NCI-H2171 treated with DMSO at 0.1 percent for 48 hours (cell line): ENCODE results near the gene LTV1.
A peak's percentile ranks its signal among the peaks of the same experiment; 100 is the strongest.
"Not testable (repeated sequence)": the region's sequence is repeated elsewhere in the genome, so short reads cannot be mapped to it uniquely, and the experiment has no call there.

Source experiments
- DNase-seq: peaks from one replicate; lab custom pipeline; 2025; lab: John Stamatoyannopoulos, UW

The LTV1 gene

DNA sequence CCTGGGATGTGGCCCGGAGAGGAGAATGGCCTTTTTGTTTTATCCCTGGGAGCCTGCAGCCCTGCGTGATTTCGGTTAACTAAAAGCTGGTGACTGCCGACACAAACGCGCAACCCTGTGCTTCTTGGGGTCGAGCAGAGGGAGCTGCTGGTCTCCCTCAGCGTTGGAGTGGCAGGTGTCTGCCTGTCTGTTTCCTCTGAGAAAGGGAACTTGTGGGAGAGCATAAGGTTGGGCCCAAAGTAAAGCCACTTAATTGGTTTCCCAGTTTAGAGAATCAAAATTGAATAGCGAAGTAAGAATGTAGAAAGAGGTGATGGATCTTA lies 500 bp downstream of the LTV1 start:
- no peak for DNase-seq

DNA sequence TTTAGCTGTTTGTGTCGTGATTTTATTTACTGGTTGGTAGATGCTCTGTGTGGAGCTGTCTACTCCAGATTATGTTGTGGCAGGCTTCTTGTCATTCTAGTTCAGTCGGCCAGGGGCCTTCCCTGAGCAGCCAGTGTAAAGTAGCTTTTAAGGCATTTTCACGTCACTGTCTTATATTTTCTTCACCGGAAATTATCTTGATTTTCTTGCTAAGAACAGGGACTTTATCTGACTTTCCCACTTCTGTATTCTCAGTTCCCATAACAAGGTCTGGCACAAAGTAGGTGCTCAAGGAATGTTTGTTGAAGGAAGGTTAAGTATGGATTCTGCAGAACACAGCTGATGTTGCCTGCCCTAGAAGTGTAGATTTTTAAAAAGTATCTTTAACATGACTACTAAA lies 868 bp downstream of the LTV1 start:
- no peak for DNase-seq

DNA sequence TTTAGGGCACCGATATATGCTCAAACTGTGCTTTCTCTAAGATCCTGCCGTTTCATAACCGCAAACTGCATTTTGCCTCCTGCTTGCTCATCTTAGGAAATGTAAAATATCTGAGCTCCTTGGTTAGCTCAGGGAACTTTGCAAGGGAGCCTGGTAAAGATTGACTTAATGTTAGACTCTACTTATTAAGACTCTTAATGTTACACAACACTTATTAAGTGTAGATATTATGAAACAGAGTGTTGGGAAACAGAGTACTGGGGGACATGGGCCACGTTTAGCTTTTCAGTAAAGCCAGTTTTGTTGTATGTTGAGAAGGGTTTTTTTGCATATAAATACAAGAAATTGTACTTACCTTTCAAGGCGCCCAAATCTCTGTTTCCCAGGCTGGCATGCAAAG lies 1.9 kb downstream of the LTV1 start:
- no peak for DNase-seq

DNA sequence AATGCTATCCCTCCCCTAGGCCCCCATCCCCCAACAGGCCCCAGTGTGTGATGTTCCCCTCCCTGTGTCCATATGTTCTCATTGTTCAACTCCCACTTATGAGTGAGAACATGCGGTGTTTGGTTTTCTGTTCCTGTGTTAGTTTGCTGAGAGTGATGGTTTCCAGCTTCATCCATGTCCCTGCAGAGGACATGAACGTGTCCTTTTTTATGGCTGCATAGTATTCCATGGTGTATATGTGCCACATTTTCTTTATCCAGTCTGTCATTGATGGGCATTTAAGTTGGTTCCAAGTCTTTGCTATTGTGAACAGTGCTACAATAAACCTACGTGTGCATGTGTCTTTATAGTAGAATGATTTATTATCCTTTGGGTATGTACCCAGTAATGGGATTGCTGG lies 8.6 kb downstream of the LTV1 start:
- DNase-seq: not testable (repeated sequence)

DNA sequence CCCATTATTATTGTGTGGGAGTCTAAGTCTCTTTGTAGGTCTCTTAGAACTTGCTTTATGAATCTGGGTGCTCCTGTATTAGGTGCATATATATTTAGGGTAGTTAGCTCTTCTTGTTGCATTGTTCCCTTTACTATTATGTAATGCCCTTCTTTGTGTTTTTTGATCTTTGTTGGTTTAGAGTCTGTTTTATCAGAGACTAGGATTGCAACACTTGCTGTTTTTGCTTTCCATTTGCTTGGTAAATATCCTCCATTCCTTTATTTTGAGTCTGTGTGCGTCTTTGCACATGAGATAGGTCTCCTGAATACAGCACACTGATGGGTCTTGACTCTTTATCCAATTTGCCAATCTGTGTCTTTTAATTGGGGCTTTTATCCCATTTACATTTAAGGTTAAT lies 11.9 kb downstream of the LTV1 start:
- DNase-seq: not testable (repeated sequence)

DNA sequence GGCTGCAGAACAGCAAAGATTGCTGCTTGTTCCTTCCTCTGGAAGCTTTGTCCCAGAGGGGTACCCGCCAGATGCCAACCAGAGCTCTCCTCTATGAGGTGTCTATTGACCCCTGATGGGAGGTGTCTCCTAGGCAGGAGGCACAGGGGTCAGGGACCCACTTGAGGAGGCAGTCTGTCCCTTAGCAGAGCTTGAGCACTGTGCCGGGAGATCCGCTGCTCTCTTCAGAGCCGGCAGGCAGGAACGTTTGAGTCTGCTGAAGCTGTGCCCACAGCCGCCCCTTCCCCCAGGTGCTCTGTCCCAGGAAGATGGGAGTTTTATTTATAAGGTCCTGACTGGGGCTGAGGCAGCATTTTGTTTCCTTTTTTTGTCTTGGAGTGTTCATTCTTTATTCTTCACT lies 13.6 kb downstream of the LTV1 start:
- DNase-seq: not testable (repeated sequence)

DNA sequence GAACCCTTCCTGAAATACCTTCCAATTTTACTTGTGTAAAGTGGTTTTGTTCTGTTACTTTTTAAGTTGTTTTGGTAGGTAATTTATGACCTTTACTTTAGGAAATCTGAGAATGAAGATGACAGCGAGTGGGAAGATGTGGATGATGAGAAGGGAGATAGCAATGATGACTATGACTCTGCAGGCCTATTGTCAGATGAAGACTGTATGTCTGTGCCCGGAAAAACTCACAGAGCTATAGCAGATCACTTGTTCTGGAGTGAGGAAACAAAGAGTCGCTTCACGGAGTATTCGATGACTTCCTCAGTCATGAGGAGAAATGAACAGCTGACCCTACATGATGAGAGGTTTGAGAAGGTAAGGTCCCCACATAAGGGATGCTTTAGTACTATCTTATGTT lies 14.5 kb downstream of the LTV1 start:
- no peak for DNase-seq

DNA sequence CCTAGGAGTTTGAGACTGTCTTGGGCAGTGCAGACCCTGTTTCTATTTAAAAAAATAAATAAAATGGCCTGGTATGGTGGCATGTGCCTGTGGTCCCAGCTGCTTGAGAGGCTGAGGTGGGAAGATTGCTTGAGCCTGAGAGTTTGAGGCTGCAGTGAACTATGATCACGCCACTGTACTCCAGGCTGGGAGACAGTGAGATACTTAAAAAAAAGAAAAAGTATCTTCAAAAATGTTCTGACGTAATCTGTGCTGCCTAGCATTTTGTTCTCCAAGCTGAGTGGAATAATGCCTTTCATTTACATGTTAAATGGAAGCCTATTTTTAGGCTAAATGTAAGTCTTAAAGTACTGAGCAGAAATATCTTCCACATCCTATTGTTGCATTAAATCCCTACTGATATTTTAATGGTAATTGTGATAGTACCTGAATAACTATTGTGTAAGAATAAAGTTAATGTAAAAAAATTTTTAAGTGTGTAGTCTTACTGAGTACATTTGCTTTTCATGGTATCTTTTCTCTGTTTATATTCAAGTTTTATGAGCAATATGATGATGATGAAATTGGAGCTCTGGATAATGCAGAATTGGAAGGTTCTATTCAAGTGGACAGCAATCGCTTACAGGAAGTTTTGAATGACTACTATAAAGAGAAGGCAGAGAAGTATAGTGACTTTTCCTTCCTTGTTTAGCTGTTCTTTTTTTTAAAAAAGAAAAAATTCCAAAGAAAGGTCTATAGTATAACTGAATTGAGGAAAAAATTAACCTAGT lies 16.9 kb downstream of the LTV1 start:
- DNase-seq: no peak

DNA sequence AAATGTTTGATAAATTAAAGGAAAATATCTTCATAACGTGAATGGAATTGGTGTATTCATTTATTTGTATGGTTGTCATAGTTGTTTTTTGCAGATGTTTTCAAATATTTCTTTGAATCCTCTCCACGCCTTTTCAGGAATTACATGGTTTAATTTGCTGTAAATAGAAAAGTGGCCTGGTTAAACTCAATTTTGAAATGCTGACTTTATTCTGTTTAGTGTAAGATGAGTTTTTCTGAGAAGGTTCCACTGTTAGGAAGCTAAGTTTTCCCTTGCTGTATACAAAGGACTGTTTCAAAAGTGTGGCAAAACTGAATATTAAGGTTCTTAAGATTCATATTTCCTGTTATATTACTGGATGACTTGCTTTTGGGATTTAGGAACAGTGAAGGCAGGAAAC lies 20.6 kb downstream of the LTV1 start:
- DNase-seq: no peak

DNA sequence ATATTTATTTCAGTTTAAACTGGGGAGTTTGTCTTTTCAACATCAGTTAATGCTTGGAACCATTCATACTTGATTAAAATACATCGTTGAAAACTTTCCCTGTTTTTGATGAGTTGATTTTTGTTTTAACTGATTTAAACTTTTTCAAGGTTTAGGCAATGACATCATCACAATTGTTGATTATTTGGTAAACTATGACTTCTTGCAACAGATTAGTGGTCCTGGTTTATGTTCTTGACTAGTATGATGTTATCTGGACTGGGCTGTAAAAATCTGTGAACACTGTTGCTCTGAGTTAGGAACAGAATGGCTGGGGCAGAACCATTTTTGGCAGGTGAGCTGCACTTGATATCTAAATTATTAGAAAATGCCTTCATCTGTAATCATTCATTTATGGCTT lies 21.1 kb downstream of the LTV1 start, which contains the start of gene ZC2HC1B:
TSS of gene ZC2HC1B (plus strand) at position 241 of the 400 bp plus-strand sequence. CDS start at position 307, 66 bp downstream.
- no peak for DNase-seq

DNA sequence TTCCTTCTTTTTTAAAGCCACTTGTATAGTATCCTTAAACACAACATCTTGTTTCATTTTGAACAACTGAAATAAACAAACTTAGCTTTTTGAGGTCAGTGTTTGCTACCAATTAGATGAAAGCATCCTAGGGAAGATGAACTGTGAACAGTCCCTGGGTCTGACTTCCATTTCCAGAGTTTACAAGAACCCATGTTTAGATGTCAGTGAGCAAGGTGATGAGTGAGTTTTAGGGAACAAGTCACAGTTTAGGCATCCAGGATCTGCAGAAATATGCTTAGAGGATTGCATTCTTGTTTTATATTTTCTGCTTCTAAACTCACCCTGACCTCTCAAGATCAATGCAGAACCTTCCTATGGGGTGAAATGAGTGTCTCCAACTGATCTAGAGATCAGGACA lies 24.1 kb downstream of the LTV1 start:
- no peak for DNase-seq

DNA sequence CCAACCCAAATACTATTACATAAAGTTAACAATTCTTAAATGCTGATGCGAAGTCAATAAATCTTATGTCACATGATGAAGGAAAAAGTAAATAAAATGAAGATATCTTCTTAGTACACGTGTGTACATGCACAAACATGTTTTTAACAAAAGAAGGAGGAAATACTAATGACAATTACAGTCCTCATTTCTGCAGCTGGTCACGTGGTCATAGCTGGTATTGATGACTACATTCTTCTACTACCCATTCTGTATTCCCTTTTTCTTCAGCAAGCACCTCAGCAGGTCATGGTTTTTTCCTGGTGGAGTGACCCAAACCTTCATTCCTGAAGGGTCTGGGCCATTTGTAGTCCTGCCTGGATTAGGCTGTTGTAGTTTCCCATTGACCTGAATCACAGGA lies 25.7 kb downstream of the LTV1 start:
- DNase-seq: not testable (repeated sequence)

DNA sequence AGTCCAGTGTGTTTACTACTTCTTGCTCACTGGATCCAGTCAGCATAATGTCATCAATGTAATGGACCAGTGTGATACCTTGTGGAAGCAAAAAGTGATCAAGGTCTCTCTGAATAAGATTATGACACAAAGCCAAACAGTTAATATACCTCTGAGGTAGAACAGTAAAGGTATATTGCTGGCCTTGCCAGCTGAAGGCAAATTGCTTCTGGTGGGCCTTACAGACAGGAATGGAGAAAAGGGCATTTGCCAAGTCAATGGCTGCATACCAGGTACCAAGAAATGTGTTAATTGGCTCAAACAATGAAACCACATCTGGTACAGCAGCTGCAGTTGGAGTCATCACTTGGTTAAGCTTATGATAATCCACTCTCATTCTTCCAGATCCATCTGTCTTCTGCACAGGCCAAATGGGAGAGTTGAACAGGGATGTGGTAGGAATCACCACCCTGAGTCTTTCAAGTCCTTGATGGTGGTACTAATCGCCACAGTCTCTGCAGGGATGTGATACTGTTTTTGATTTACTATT lies 28.1 kb downstream of the LTV1 start:
- DNase-seq: not testable (repeated sequence)

DNA sequence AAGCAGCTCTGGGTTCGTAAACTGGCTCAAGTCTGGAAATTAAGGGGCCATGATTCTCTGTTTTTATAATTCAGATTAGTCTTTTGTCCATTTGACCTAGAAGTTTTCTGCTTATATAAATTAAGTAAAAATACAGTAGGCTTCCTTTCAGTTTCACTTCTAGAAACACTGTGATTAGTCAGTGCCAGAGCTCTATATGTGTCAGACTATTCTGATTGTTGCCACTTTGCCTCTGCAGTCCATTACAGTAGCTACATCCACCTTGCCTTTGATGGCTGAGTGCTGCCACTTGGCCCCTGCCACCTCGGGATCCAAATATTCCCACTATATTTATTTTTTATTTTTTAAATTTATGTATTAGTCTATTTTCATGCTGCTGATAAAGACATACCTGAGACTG lies 29.1 kb downstream of the LTV1 start:
- no peak for DNase-seq

DNA sequence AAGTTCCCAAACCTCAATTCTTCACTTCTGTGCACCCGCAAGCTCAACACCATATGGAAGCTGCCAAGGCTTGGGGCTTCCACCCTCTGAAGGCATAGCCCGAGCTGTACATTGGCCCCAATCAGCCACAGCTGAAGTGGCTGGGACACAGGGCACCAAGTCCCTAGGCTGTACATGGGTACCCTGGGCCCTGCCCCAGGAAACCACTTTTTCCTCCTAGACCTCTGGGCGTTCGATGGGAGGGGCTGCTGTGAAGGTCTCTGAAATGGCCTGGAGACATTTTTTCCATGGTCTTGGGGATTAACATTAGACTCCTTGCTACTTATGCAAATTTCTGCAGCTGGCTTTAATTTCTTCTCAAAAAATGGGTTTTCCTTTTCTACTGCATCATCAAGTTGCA lies 30.5 kb downstream of the LTV1 start:
- not testable (repeated sequence) for DNase-seq

DNA sequence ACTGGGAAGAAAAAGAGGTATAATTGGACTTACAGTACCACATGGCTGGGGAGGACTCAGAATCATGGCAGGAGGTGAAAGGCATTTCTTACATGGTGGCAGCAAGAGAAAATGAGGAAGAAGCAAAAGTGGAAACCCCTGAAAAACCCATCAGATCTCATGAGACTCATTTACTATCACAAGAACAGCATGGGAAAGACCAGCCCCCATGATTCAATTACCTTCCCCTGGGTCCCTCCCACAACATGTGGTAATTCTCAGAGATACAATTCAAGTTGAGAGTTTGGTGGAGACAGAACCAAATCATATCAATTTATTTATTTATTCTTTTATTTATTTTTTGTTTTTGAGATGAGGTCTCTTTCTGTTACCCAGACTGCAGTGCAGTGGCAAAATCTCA lies 31.4 kb downstream of the LTV1 start:
- not testable (repeated sequence) for DNase-seq

DNA sequence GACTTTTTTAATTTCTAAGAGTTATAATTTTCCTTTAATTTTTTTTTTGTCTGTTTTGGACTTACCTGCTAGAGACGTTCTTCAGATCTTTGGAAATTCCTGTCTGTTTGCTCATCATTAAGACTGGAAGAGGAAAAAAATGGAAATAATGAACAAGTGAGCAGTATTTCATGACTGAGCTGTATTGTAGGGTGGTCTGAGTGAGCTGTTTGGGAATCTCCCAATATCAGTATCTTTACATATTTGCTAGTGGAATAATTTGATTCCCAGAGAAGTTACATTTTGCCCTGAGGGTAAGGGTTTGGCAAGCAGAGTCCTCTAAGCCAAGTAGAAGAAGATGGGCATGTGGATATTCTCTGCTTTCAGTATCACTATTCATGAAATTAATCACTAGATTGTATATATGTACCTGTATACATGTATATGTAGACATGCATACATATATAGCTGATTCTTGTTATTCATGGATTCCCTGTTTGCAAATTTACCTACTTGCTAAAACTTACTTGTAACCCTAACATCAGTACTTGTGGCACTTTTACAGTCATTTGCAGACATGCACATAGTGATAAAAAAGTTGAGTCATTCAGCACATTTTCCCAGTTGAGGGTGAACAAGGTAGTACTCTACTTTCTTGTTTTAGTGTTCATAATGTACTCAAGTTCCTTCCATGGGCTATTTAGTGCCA lies 34.6 kb downstream of the LTV1 start:
- no peak for DNase-seq

DNA sequence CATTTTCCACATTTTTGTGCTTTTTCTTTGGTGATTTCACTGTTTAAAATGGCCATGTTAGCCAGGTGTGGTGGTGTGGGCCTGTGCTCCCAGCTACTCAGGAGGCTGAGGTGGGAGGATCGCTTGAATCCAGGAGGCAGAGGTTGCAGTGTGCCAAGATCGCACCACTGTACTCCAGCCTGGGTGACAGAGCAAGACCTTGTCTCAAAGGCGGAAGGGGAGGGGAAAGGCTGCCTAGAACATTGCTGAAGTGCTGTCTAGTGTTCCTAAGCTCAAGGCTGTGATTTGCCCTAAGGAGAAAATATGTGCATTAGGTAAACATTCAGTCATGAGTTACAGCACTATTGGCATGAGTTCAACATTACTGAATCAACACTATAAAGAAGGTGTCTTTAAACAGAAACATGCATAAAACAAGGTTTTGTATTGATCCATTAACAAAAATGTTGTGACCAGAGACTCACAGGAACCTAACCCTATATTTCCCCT lies 35.2 kb downstream of the LTV1 start:
- DNase-seq: no peak

DNA sequence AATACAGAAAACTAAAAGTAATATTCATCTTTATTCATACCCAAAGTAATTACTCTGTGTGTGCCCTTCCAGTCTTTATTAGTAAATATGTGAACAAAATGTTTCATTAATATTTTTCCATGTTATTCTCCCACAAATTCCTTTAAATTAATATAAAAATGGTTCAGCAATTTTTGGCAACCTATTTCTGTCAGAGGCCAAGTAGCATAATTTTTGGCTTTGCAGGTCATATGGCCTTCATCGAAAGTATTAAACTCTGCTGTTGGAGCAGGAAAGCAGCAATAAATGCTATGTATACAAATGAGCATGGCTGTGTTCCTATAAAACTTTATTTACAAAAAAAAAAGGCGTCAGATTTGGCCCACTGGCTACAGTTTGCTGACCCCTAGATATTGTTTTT lies 37.3 kb downstream of the LTV1 start:
- no peak for DNase-seq

DNA sequence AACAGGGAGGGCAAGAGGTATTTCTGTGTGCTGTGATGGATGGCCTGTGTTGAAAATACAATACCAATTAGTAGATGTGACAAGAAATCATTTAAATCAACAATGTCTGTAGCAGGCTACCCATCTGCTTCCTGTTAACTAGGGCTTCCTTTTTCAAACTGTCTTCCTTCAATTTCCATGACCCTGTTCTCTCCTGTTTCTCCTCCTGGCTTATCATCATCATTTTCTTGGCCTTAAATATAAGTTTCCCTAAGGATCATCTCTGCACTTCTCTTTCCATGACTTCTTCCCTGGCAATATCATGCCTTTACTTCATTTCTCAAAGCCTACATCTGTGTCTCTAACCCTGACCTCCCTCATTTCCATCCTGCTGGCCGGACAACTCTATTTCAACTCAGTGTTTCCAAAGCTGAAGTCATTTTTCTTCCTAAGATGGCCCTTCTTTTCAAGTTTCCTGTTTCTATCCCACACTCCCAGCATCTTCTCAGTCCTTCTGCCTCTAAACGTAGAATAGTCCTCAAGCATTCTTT lies 39.3 kb downstream of the LTV1 start:
- DNase-seq: no peak

DNA sequence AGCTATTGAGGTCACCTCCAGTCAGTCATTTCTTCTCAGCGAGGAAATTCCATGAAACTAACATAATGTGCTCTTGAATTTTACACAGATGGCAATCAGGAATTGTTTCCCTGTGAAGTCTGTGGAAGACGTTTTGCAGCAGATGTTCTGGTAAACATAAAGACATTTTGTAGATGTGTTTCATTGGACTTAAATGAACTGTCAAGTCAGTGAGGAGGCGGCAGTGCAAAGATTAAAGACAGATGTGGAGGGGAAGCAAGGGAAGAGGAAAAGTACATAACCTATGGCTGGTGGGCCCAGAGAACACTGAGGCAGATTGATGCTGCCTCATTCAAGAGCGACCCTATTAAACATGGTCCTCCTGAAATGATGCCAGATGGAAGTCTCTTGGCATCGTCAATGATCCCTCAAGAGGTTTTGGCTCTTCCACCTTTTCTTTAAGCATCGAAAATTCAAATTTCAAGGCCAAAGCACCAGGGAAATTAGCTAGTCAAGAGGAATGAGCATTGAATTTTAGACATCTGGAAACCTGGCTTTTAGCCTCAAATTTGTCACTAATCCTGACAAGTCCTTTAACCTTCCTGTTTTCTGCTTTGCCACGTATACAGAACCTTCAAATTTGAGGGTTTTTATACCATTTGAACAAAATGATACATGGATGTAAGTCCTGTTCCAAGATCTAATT lies 41.2 kb downstream of the LTV1 start:
- peak; percentile 58 for DNase-seq

DNA sequence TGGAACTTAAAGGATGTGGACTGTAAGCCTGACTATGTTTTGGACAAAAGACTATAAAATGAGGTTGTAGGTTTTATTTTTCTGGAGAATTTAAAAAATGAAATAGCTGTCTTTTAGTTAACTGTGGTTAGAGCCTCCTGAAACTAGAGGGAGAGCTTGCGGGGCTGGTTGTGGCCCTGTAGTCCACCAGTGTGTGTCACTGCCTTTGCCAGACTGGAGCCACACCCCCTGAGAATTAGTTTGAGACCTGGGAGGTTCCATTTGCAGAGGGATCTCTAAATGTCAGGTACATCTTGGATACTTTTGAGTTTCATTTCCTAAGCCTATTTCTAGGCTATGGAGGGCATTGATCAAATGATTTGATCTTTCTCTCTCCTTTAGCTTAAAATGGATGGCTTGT lies 42.0 kb downstream of the LTV1 start:
- DNase-seq: no peak

DNA sequence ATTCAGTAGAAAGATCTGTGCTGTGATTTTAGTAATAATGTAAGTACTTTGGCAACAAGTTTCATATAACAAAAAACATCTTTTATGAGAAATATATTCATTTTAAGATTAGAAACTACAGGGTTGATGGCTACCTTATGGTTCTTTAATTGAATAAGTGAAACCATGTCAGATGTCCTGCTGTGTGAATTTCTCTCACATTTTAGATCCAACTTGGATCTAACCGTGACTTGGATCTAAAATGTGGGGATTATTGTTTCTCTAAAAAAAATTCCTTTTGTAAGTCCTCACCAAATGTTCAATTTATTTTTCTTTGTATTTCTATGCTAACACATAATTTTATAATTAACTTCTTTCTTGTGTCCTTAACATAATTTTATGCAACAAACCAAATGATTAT lies 51.5 kb downstream of the LTV1 start:
- DNase-seq: no peak
